HG03025 (cell line): ENCODE data around the gene MINDY4.
"Not testable (repeated sequence)": the region's sequence is repeated elsewhere in the genome, so short reads cannot be mapped to it uniquely, and the experiment has no call there.

Experiments
- ATAC-seq: cut with Tn5 transposase; IDR thresholded peaks from one replicate; pipeline ENCODE4 v1.9.1; 2021; ENCODE audit warnings: mild to moderate bottlenecking, moderate library complexity; ENCODE audit not compliant: unreplicated experiment, low FRiP score

Gene MINDY4

DNA sequence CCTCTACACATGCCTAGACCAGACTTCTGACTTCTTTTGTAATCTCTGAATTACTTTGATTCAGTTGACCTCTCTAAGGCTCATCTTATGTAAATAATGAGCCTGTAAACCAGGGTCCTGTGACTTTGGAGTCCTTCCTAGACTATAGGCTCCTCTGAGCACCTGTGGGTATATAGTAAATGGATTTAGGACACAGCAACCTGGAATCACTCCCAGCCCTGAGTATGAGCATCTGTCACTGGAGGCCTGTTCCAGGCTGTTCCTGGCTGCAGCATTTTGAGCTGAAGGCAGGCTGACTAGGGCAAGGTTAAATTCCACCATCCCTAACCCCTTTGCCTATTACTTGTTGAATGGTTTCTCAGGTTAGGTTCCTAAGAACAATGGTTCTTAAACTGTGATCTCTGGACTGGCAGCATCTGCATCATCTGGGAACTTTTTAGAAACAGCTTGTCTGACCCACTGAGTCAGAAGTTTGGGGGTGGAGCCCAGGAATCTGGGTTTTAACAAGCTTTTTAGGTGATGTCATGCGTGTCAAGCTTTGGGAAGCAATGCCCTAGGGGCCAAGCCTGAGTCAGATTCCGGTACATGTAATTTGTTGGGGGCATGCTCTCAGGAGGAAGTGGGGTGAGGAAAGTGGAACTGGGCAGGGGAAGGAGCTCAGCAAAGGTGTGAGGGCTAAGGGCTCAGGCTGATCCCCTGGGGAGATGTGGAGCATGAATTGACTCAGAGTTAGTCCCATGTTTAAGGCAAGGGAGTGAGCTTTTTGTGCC is 28.2 kb downstream of the MINDY4 start:
- ATAC-seq: peak; percentile 59

- no peak for ATAC-seq
Observed at GRCh38 chr7:30799976-30800661, 28.9 kb downstream of the MINDY4 start.

DNA sequence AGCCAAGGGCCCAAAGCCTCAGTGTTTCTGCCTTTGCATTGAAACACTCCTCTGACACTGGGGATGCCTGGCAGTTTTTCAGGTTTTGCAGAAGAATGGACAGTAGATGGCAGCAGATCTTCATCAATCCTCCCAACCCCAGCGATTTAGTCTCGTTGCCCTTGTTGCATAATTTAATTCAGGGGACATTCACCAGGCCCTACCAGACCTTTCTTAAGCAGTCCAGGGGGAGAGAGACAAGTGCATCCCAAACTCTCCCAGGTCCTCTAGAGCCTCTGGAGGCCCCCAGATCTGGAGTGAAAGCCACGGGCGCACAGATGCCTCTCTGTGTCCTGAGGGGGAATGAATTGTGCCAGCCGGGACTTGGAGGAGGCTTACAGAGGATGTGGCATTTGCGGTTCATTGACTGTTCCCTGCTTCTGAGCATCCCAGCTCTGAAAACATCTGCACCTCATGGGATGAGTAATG is 29.6 kb downstream of the MINDY4 start:
- ATAC-seq: no peak

GRCh38 chr7:30802812-30803211 is 31.6 kb downstream of the MINDY4 start:
- no peak for ATAC-seq

DNA sequence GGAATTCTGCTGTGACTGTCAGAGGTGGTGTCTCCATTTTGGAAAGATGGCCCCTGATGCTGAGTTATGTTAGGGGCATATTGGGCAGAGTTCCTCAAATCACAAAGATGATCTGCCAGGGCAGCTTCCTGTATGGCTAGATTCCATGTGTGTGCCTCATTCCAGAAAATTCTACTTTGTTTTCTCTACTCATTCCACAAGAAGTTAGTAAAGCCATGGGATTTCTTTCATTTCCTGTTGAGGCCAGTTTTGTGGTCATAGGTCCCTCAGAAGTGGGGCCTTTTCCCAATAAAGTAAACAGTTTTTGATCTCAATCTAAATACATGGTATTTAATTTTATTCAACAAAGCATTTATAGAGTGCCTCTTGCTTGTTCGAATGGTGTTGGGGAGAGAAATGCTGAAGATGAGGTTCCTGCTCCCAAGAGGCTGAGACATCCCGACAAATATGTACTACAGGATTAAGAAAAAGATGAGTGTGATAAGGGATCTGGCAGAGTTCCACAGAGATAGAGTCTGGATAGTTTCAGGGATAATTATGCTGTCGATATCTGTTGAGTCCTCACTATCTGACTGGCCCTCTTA is 33.0 kb downstream of the MINDY4 start:
- no peak for ATAC-seq

DNA sequence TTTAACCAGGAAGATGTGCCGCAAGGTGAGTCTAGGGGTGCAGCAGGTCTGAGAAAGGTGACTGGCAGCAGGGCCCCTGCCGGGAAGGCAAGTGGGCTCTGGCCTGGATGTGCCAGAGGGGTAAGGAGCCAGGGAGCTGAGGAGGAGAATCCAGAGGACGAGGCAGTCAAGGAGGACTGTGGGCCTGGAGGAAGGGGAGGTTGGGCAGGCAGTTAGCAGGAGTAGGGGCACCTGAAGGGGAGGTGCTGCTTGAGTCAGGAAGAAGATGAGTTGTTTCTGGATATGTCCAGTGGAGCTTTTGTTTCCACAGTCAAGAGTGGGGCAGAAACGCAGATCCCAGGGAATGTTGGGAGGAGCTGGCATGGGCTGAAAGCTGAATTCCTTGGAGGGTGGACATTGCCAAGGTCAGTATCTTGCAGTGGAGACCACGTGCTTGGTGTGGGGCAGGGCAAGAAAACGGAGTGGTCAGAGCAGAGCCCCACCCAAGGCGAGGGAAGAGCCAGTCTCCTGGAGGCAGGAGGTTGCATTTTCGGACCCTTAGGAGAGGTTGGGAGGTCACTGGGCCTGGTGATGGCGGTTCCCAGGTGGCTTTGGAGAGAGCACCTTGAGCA is 34.0 kb downstream of the MINDY4 start:
- ATAC-seq: no peak

DNA sequence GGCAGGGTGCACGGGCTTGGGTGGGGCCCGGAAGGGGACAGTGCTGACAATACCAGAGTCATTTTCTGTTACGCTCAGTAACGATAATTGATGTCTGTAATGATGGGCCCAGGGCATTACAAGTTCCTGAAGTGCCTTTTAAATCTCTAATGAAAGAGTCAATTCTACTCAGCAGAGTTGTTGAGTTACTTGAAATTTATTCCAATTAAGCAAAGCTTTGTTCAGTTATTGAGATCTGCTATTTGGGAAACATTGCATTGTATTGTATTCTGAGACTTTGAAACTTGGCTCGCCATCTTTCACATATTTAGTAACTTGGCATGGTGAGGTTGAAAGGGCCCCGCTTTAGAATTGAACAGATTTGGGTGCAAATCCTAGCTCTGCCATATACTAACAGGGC is 34.7 kb downstream of the MINDY4 start:
- no peak for ATAC-seq

GRCh38 chr7:30807477-30807876 is 36.3 kb downstream of the MINDY4 start:
- ATAC-seq: not testable (repeated sequence)

DNA sequence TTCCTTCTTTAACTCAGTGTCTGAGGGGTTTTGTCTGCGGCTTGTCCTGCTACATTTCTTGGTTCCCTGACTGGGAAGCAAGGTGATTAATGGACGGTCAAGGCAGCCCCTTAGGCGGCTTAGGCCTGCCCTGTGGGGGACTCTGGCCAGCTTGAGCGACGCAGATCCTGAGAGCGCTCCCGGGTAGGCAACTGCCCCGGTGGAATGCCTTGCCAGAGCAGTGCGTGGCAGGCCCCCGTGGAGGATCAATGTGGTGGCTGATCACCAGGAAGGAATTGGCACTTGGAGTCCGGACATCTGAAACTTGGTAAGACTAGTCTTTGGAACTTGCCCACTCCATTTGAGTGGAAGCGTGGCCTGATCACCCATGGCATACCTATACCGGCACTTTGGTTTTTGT is 36.7 kb downstream of the MINDY4 start:
- not testable (repeated sequence) for ATAC-seq

- ATAC-seq: no peak
Observed at GRCh38 chr7:30810986-30811385, 39.8 kb downstream of the MINDY4 start.

GRCh38 chr7:30812676-30813075 is 41.5 kb downstream of the MINDY4 start:
- ATAC-seq: no peak

GRCh38 chr7:30813466-30813865 is 42.2 kb downstream of the MINDY4 start:
- no peak for ATAC-seq

DNA sequence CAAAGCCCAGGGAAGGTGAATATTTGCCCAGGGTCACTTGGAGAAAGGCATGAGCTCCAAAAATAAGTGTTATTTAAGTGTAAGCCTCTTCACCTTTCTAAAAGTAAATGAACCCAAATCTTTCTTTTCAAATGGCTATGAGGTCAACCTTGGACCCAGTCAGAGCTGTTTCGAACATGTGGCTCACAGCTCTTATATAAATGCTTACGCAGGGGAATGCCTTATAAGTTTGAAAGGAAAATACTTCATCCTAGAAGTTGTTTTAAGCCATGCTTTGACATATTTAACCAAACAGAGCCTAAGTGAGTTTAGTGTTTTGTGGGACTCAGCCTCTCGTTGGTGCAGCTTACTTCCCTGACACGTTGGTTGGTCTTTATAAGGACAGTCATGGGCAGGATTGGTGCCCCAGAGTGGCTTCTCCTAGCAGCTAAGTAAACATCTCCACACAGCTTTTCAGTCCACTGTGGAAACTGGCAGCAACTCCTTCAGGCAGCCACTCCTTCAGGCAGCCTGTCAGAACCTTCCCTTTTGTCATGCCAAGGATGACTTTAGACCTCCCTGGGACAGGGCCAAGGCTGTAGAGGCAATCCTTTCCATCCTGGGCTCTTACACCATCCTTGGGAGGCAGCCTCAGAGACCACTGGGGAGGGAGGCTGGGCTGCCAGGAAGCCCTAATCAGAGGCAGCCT is 43.6 kb downstream of the MINDY4 start:
- no peak for ATAC-seq

- no peak for ATAC-seq
Observed at GRCh38 chr7:30815388-30815854, 44.2 kb downstream of the MINDY4 start.

DNA sequence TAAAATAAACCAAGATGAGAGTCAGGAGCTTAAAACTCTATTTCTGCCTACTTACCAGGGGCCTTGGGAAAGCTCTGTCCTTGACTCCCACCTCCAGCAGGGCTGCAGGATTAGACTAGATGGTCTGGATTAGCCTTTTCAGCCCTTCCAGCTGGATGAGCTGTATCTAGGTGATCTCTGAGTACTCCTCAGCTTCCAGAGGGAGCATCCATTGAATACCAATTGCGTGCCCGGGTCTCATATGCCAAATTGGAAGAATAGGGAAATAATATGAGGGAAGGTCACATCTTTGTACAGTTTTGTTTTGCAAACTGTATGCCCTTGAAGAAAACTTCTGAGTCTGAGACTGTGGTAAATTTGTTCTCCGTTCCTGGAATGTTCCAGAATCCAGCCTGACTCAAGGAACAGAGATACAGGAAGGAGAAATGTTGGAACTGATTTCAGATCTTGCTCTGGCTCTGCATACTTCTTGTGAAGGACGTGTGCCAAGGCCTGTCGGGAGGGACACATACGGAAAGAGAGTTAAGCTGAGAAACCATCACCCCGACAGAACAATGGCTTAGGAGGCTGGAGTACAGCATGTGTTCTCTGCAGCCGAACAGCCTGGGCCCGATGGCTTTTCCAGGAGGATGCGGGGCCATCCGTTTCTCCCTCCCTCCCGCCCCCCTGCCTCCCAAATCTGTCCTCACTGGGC is 44.9 kb downstream of the MINDY4 start:
- no peak for ATAC-seq

GRCh38 chr7:30816645-30817370 is 45.6 kb downstream of the MINDY4 start:
- no peak for ATAC-seq

- no peak for ATAC-seq
Observed at GRCh38 chr7:30817371-30817767, 46.2 kb downstream of the MINDY4 start.

DNA sequence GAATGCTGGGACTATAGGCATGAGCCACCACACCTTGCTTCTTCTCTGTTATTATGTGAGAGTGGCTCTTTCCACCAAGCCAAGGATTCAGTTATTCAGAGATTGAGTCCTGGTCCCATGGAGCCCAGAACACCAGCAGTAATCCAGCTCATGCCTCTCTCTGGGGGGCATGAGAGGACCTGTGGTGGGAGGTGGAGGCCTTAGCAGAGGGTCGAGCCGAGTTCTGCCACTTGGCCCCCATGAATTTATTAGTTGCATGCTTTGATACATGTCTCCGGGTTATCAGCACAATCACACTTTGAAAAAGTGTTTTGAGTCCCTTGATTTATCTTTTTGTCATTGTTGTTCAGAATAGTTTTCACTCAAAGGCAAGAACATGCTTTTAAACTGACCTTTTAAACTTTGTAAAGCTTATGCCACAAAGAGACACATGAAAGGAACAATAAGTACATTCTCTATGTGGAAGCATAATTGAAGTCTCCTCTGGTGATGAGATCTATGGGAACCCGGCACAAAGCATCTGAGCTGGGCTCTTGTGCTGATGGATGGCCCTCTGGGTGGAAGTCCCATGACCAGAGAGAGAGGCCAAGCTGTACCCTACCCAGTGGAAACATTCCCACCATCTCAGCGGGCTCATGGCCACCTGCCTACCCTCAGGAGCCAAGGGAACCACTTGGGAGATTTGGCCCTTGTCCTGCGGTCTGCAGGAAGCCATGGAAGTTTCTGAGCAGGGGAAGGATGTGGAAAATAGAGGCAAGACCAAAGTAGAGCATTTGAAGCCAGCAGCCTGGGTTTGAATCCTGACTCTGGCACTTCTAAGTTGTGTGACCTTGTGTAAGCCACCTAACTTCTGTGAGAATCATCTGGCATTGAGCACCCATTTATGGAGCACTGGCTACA is 53.9 kb downstream of the MINDY4 start:
- ATAC-seq: no peak
